GM19238 (cell line): ENCODE data around the gene C11orf54.
"Not testable (repeated sequence)": the region's sequence is repeated elsewhere in the genome, so short reads cannot be mapped to it uniquely, and the experiment has no call there.

Source experiments
- DNase-seq: peaks from one replicate; pipeline ENCODE4 v3.0.0; 2011; ENCODE audit warnings: low spot score; ENCODE audit not compliant: insufficient read length

The C11orf54 gene

DNA sequence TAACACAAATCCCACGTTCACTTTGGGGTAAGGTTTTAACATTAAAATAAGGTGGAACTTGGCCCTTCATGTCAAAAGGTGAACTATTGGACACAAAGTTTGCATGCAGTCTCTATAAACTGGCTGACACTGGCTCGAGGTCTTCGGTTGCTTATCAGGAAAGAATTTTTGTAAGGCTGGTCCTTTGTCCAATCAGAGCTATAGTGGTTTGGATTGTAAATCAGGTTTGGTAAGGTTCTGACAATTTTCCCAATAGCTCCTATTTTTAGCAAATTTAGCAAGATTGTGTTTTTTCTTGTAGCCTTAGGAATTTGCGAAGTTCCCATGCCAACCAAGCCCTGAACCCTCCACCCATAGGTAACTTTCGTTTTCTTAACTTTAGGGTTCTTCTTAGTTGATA lies 25.0 kb downstream of the C11orf54 start:
- DNase-seq = no peak

DNA sequence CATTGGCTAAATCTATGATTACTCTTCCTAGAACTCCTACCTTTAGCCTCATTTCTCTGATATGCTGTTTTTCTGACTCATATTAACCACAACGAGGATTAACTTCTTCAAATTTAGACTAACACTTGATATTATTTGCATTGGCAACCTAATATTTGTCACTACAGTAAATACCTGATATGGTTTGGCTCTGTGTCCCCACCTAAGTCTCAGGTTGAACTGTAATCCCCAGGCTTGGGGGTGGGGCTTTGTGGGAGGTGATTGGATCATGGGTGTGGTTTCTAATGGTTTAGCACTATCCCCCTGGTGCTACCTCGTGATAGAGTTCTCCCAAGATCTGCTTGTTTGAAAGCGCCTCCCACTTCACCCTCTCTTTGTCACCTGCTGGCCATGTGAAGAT lies 25.5 kb downstream of the C11orf54 start:
- no peak for DNase-seq

DNA sequence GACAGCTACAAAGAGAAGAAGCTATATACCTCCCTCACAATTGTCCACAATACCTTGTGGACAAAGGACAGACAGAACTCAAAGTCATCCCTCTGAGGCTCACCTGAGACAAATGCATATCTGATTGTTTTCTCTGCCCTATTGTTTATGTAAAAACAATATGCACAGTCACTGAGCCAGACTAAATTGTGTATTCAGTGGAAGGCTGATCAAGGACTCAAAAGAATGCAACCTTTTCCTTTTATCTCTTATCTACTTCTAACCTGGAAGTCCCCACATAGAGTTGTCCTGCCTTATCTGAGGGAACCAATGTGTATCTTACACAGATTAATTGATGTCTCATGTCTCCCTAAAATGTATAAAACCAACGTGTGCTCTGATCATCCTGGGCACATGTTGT lies 28.7 kb downstream of the C11orf54 start:
- no peak for DNase-seq

DNA sequence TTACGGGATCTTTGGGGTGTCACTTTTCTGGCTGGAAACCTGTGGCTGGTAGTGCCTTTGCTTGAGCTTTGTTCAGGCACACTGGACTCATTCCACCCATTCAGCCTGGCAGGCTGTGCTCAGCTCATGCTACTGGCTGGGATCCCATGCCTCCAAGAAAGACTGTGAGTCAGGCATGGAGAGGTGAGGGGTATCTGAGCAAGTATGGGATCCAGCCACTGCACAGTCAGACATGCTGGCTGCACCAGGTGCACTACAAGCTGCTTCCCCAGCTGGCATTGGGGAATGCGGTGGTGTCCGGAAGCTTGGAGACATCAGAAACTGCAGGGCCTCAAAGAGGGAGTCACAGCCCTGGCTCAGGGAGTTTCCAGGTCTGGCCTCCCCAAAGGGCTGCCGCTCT lies 30.7 kb downstream of the C11orf54 start:
- DNase-seq = no peak

DNA sequence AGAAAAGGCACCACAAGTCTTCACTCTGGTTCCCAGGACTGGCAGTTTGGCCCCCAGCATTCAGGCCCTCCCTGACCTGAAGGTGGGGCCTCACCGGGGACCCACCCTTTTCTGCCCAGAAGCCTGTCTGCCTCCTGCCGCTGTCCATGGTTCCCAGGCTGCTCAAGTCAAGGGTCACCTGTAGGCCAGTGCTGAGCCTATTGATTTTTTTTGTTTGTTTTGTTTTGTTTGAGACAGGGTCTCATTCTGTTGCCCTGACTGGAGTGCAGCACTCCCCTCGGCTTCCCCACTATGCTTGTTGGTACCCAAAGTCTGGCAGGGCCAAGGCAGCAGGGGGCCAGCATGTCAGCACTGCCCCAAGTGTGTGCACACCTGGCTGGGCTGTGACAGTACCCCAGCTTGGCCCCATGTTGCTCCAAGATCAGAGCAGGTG lies 31.6 kb downstream of the C11orf54 start:
- no peak for DNase-seq

DNA sequence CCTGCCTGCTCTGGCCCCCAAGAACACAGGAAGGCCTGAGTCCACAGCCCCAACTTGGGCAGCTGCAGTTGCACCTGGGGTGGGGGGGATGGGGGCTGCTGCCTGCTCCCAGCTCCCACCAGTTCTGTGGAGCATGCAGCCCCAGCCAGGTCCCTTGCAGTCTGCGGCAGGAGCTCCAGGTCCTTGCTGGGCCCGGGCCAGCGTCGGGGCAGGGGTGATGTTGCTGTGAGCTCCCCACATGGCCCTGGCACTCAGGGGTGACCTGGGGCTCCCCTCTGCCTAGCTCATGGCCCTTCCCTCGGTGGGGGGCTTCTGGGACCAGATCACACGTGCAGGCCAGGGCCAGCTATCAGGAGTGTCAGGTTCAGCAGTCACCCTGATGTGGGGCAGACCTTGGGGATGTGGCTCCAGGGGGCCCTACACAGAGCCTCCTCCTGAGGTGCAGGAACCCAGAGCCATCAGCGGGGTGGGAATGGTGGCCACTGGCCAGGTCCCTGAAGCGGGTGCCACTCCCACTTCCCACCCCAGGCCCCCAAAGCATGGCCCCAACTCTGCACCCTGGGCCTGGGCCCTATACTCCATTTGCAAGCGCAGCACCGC lies 32.2 kb downstream of the C11orf54 start:
- DNase-seq = no peak

DNA sequence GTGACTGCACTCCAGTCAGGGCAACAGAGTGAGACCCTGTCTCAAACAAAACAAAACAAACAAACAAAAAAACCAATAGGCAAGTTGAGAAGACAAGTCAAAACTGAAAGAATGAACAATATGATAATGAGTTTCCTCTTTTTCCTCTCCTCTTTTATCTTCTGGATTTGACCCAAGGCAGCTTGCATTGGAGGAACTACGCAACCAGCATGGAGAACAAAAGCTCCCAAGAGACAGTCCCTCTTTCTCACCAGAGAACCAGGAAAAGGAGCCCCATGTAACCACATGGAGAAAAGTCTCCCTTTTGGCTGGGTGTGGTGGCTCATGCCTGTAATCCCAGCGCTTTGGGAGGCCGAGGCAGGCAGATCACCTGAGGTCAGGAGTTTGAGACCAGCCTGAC lies 33.1 kb downstream of the C11orf54 start:
- not testable (repeated sequence) for DNase-seq

DNA sequence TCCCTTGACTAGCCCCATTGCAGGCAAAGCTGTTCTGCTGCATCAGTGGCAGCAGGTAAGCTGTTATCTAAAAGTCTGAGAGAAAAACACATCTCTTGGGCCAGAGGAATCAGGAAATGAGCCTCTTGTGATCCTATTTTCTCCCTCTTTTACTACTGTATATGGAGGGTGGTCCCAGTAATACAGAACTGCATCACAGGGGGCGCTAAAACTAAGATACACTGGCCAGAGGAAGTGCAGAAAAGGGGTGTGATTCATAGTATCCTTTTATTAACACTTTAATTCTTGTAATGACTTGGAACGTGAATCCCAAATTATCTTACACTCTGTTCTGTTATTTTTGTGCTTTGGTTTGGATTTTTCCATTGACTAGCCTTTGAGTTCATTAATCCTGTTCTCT lies 33.8 kb downstream of the C11orf54 start:
- no peak for DNase-seq

DNA sequence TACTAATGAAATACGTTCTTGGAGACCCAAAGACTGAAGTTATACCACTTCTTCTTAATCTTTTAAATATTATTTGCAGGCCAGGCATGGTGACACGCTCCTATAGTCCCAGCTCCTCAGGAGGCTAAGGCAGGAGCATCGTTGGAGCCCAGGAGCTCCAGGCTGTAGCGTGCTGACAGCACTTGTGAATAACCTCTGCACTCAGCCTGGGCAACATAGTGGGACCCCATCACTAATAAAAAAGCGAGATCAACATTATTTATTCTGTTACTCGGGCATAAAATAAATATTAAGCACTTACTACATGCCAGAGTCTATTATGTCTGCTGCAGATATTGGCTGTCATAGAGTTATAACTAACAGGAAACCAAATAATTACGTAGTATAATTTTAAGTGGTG lies 41.9 kb downstream of the C11orf54 start:
- no peak for DNase-seq

DNA sequence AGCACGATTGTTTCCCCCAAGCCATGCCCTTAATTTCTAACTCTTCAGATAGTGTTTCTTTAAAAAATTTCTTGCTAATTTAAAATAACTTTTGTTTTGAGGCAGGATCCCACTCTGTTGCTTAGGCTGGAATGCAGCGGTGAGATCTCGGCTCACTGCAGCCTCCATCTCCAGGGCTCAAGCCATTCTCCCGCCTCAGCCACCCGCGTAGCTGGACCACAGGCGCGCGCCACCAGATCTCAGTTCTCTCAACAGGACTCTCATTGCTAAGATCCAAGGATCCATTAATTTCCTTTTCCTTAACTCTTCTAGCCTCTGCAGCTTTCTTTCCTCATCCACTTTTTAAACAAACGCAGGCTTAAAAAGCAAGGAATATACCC lies 42.3 kb downstream of the C11orf54 start:
- DNase-seq = no peak

DNA sequence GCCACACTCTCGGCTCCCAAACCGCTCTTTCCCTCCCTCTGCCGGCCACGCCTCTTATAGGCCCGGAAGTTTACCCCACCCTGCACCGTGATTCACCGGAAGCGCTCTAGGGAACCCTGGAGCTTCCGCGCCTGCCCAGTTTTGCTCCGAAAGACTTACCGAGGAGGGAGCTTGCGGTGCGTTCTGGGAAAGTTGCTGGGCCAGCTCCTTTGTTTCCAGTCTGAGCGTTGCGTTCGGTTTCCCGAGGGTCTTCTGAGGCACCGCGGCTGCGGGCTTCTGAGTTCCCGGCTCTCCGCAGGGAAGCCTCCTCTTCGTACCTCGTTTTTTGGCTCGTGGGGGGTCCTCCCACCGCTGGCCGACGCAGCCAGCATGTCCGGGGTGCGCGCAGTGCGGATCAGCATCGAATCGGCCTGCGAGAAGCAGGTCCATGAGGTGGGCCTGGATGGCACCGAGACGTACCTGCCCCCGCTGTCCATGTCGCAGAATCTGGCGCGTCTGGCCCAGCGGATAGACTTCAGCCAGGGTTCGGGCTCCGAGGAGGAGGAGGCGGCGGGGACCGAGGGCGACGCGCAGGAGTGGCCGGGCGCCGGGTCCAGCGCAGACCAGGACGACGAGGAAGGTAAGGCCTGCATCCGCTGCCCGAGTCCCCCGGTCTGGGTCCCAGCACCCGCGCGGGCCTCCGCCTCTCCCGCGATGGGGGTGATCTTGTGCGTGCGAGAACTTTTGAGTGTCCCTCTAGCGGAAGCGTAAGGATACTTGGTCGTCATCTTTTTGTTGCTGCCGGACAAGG lies 42.9 kb downstream of the C11orf54 start, which contains the start of gene MED17:
Gene MED17, plus strand, starts transcription at position 138 of the 790 bp plus-strand sequence. Its CDS starts 232 bp downstream, at position 370.
- DNase-seq = peak; percentile 83

DNA sequence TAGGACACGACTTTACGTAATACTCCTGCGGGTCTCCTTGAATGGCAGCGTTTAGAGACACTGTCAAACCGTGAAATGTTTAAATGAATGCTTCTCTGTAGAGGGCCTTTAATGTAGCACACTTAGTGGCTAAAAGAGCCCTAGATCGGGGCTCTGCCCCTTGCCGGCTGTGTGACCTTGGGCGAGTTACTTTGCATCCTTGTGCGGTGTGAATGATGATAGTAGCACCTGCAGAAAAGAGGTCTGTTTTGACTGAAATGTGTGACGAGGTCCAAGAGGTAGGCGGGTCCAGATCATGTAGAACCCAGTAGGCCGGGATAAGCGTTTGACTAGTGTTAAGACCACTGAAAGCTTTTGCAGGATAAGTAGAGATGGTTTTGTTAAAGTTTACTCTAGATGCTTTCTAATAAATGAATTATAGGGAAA lies 43.5 kb downstream of the C11orf54 start:
- DNase-seq = peak; percentile 5

DNA sequence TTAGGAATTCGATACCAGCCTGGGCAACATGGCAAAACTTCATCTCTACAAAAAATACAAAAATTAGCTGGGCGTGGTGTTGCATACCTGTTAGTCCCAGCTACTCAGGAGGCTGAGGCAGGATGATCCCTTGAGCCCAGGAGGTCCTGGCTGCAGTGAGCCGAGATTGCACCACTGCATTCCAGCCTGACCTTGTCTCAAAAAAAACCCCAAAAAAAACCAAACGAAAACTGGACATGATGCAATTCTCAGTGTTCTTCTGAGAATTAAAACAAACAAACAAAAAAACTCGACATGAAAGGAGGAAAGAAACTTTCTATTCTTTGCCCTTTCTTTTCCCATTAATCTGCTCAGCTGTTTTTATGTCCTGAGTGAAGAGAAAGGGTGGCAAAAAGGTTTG lies 50.0 kb downstream of the C11orf54 start:
- no peak for DNase-seq

DNA sequence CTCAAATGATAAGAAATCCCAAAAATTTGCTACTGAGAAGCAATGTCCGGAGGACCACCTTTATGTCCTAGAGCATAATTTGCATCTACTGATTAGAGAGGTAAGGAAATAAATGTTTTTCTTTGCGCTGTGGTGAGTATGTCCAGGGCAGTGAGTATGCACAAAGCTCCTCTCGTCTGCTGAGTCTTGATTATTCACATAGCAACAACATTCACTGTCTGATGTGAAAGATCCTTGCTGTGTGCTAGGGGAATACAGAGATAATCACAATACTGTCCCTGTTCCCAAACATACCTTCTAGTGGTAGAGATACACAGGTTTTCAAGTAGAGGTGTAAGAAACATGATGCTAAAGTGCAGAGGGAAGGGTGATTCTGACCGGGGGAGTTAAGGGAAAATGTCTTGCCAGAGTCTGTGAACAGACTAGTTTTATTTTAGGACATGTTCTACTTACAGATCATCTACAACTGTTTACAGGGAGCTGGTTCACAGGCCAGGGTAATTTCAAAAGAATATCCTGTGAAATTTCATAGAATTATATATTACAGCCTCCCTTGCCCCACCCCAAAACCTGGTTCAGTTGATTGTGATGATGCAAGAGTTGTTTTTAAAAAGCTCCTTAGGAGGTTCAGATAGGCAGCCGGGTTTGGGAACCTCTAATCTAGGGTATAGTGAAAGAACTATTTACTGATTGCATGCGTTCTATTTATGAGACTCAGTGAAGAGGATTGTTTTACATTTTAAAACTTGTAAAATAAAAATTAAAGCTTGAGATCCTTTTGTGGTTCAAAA lies 55.2 kb downstream of the C11orf54 start:
- no peak for DNase-seq

DNA sequence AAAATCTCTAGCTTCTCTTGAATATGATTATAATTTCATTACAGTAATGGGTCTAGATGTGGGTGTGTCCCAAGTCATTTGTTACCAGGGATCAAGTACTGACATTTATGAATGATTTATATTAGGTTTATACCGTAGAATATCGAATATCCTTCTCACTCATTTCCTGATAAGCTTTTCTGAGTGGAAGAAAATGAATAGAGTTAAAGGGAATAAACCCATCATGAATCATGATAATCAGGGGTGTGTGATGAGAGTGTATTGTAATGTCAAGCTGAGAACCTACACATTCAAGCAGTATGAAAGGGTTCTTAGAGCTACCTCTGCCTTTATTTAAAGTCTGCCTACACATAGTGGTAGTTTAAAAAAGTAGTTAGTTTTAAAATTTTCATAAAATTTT lies 59.9 kb downstream of the C11orf54 start:
- DNase-seq = no peak

DNA sequence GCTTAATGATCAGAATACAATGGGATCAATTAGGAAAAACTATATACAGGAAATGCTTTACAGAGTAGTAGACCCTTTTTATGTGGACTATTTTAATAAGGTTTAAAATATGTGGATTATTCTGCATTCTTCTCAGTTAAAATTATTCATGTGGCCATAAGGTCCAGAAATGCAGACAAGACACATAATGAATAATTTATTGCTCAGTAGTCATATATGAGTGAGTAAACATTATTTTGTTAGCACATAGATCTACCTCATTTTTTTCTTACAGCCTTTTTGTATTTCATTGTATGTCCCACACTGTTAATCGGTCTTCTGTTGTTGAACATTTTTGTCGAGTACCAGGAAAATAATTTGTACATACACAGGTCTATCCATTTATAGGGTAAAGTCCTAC lies 63.4 kb downstream of the C11orf54 start:
- no peak for DNase-seq

DNA sequence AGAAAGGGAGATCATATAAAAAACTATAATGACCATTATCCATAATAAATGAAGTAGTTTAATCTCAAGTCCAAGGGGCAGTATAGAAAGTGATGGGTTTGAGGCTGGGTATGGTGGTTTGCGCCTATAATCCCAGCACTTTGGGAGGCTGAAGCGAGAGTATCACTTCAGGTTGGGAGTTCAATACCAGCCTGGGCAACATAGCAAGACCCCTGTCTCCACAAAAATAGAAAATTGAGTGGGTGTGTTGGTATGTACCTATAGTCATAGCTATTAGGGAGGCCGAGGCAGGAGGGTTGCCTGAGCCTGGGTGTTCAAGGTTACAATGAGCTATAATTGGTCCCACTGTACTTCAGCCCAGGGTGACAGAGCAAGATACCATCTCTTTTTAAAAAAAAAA lies 66.5 kb downstream of the C11orf54 start:
- DNase-seq = no peak

DNA sequence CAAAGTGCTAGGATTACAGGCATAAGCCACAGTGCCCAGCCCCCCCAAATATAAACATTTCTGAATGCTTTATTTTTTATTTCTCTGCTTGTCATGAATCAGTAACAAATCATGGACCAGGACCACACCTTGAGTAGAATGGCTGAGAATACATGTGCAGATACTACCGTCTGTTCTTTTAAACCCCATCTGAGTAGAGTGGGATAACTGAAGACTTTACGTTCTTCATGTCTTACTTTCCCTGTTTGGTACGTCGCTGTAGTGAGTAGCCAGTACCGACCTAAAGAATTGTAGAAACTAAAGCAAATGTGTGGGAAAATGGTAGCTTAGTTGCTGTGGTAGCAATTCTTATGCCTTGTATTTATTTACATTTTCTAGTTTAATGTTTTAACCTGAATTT lies 72.5 kb downstream of the C11orf54 start:
- no peak for DNase-seq
